ENCODE measurements around the gene VPS4B. TPM values are rescaled to one million over a fixed set of nuclear protein-coding genes. Genes with fewer than 3 reads are reported as not detected.

VPS4B gene
- total RNA-seq, 1 experiment from 2014 or later: 60.2 TPM

- Histone ChIP-seq H3K27ac (ENCODE audit: insufficient read length, low read depth, low read length) (no peak overlapping the region), H2BK20ac (ENCODE audit: low read depth, low read length, poor library complexity, severe bottlenecking) (no peak overlapping the region), H2BK5ac (ENCODE audit: insufficient read length, low read length) (no peak overlapping the region), H3K79me2 (ENCODE audit: insufficient read depth, low read length) (no peaks in the 10 kb centered on the region), H3K56ac (ENCODE audit: insufficient read length, low read depth, low read length) (no peak overlapping the region), H3K4ac (ENCODE audit: low read depth, low read length) (no peak overlapping the region), H4K20me1 (ENCODE audit: control insufficient read depth, insufficient read depth, insufficient read length) (no peaks in the 10 kb centered on the region), H2AFZ (ENCODE audit: low read length) (no peak overlapping the region), H2BK120ac (ENCODE audit: low read depth, low read length, poor library complexity, severe bottlenecking) (no peak overlapping the region), H3K27me3 (ENCODE audit: insufficient read depth, low read length) (no peaks in the 10 kb centered on the region), H4K5ac (ENCODE audit: insufficient read length, low read depth, low read length) (no peak overlapping the region), H2BK12ac (ENCODE audit: insufficient read length, low read depth, low read length) (no peak overlapping the region), H3T11ph (ENCODE audit: low read length) (no peak overlapping the region), H4K91ac (ENCODE audit: insufficient read length, low read depth, low read length) (no peak overlapping the region), H3K79me1 (ENCODE audit: insufficient read depth, low read depth, low read length, poor library complexity, severe bottlenecking) (no peaks in the 10 kb centered on the region), H3K4me2 (ENCODE audit: insufficient read depth, insufficient read length, low read length) (no peak overlapping the region), H3K23me2 (ENCODE audit: insufficient read length, low read depth, low read length, poor library complexity, severe bottlenecking) (no peaks in the 10 kb centered on the region), H3K14ac (ENCODE audit: insufficient read depth, low read length) (no peak overlapping the region), H4K8ac (replicated peaks; ENCODE audit: insufficient read length, low read depth, low read length) (no peak overlapping the region), H2AK5ac (ENCODE audit: insufficient read length, low read length) (no peak overlapping the region), H3K18ac (ENCODE audit: insufficient read length, low read depth, low read length) (no peak overlapping the region), H3K4me1 (ENCODE audit: insufficient read depth, low read length) (no peaks in the 10 kb centered on the region), H2BK15ac (ENCODE audit: low read depth, low read length) (no peak overlapping the region), H3K9ac (ENCODE audit: extremely low read depth, insufficient read length, low read length) (no peak overlapping the region), H3K9me3 (ENCODE audit: control insufficient read depth, low read depth, low read length) (no peaks in the 10 kb centered on the region), H3K23ac (ENCODE audit: insufficient read length, low read depth, low read length) (no peak overlapping the region)
- Mint-ChIP-seq H3K4me3 (no peak overlapping the region; a peak in 1 of 5 replicates), H3K4me1 (peaks cover 17 to 22% of the 10 kb centered on the region in 2 experiments), H3K9me3 (no peaks in the 10 kb centered on the region), H3K36me3 (ENCODE audit: insufficient read depth in 1 of 3, low read depth in 3 of 3) (peaks cover 21 to 80% (median 70%) of the 10 kb centered on the region in 3 experiments; a peak in 6 of 7 replicates), H3K27me3 (ENCODE audit: low read depth) (no peaks in the 10 kb centered on the region), H3K27ac (peak overlapping the region in 2 of 3 experiments; percentile 84 to 92; a peak in 4 of 7 replicates)
- TF ChIP-seq CTCF (conservative IDR thresholded peaks at IDR 0.05): peak; percentile 87
- WGBS (ENCODE audit: extremely low coverage, insufficient read length, low lambda C conversion rate): no CpG with 5 or more reads among the region's 4 CpGs
- DNase-seq: peak; percentile 51
These were observed 82.3 kb downstream of the VPS4B start for GRCh38 chr18:63339920-63340484.

Other genes with a start within 250 kb of the VPS4B start
- 1.2 and 1.3 TPM in 2 replicates for gene BCL2, start 102.7 kb downstream of the VPS4B start, total RNA-seq (2021)
- gene KDSR, start 55.3 kb downstream of the VPS4B start, total RNA-seq (2021): 50.0 and 58.5 TPM in 2 replicates
- gene SERPINB5, start 54.5 kb upstream of the VPS4B start, total RNA-seq (2021): 0.20 TPM in 1 of 2 replicates, not detected in the other
- not detected in 2 replicates for gene SERPINB12, start 119.9 kb upstream of the VPS4B start, total RNA-seq (2021)
- not detected in 2 replicates for gene SERPINB13, start 164.9 kb upstream of the VPS4B start, total RNA-seq (2021)
- gene SERPINB4, start 221.8 kb upstream of the VPS4B start, total RNA-seq (2021): 4.1 and 4.3 TPM in 2 replicates
- gene SERPINB3, start 239.4 kb upstream of the VPS4B start, total RNA-seq (2021): 1.7 TPM in 2 replicates

Data from H9 (cell line).